ENCODE results near the gene ANKRD44.

DNA sequence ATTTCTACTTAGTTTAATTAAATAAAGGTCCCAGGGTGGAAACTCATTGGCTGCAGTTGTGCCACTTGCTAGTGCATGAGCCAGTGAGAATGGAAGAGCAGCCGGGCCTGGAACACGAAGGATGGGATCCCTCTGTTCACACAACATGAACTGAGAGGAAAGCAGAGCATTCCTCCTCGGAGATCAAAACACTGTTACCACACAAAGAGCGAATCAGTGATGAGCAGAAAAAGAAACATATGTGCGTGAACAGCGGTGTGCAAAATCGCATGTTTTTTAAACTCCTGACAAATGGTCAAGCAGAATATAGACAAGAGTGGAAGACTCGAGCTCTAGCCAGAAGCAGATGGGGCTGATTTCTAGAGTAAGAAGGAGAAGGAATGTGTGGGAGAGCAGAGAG, 28.4 kb upstream of the ANKRD44 start:
- no peak for TF ChIP-seq GATA2 (IDR thresholded peaks at IDR 0.05; ENCODE audit: low read depth, low read length)
- no peak for TF ChIP-seq GATA3 (IDR thresholded peaks at IDR 0.05; ENCODE audit: low read depth, low read length)
